PFSK-1 (cell line): ENCODE measurements around the gene C11orf58.

Experiments
- POLR2AphosphoS5 ChIP-seq: IDR thresholded peaks from 2 replicates; pipeline ENCODE4 v1.6.1; 2012; ENCODE audit warnings: low read depth, mild to moderate bottlenecking, control low read depth, low read length, moderate library complexity
- TAF1 ChIP-seq: IDR thresholded peaks from 2 replicates; pipeline ENCODE4 v1.6.1; 2012; ENCODE audit warnings: low read length, control low read depth, borderline replicate concordance; ENCODE audit not compliant: insufficient read depth

DNA sequence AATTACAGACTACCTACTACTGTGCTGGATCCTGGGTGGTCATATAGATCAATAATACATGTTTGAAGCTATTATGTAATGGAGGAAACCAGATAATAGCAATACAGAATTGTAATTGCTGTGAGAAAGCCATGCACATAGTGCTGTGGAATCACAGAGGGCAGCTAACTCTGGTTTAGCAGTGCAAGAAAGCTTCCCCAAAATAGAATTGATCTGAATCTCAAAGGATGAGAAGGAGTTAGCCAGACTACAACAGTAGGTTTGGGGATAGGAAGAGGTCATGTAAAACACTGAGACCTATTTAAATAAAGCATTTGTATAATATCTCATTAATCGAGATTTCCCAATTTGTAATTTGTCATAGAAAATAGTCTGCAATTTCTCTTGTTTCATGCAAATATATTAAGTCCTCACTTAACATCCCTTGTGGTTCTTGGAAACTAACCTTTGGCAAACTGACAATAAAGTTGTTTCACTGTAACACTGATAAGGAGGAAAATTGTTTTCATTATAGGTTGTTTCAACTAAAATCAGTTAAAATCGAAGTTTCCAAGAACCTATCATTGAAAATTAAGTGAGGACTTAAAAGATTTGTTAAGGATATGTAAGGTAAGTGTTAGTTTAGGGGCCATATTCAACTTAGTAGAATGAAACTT, 7.6 kb downstream of the C11orf58 start:
- TF ChIP-seq POLR2AphosphoS5 (no peak), TAF1 (no peak)
